Epidermal melanocyte (primary cell): Measurements from ENCODE around the gene SUSD6.
"Not testable (repeated sequence)": the region's sequence is repeated elsewhere in the genome, so short reads cannot be mapped to it uniquely, and the experiment has no call there.

Source experiments
- DNase-seq: peaks from one replicate; pipeline ENCODE4 v3.0.0; 2011; ENCODE audit warnings: low spot score; ENCODE audit not compliant: insufficient read length

Gene SUSD6

GRCh38 chr14:69647642-69648041 is 36.2 kb downstream of the SUSD6 start:
- not testable (repeated sequence) for DNase-seq

- DNase-seq, result no peak
Observed at GRCh38 chr14:69648480-69649451, 37.4 kb downstream of the SUSD6 start.

GRCh38 chr14:69650948-69651369 is 39.6 kb downstream of the SUSD6 start:
- no peak for DNase-seq

- DNase-seq, result no peak
Observed at GRCh38 chr14:69651664-69652063, 40.3 kb downstream of the SUSD6 start.

- no peak for DNase-seq
Observed at GRCh38 chr14:69652942-69653684, 41.7 kb downstream of the SUSD6 start.

GRCh38 chr14:69654116-69654515 is 42.7 kb downstream of the SUSD6 start:
- DNase-seq, result no peak

GRCh38 chr14:69657950-69658355 is 46.6 kb downstream of the SUSD6 start:
- no peak for DNase-seq

GRCh38 chr14:69658664-69659261 is 47.4 kb downstream of the SUSD6 start:
- DNase-seq, result no peak

GRCh38 chr14:69660344-69661193 is 49.2 kb downstream of the SUSD6 start:
- no peak for DNase-seq

GRCh38 chr14:69661194-69661537 is 49.8 kb downstream of the SUSD6 start:
- no peak for DNase-seq

- no peak for DNase-seq
Observed at GRCh38 chr14:69662636-69663299, 51.4 kb downstream of the SUSD6 start.

- DNase-seq, result no peak
Observed at GRCh38 chr14:69663300-69663643, 51.9 kb downstream of the SUSD6 start.

GRCh38 chr14:69664265-69664664 is 52.9 kb downstream of the SUSD6 start:
- no peak for DNase-seq

- no peak for DNase-seq
Observed at GRCh38 chr14:69664865-69665526, 53.6 kb downstream of the SUSD6 start.

GRCh38 chr14:69665631-69666030 is 54.2 kb downstream of the SUSD6 start:
- no peak for DNase-seq

GRCh38 chr14:69666112-69666511 is 54.7 kb downstream of the SUSD6 start:
- no peak for DNase-seq

GRCh38 chr14:69666690-69667211 is 55.4 kb downstream of the SUSD6 start:
- no peak for DNase-seq

- DNase-seq, result no peak
Observed at GRCh38 chr14:69667938-69668335, 56.5 kb downstream of the SUSD6 start.

- no peak for DNase-seq
Observed at GRCh38 chr14:69669375-69669774, 58.0 kb downstream of the SUSD6 start.

GRCh38 chr14:69670093-69670492 is 58.7 kb downstream of the SUSD6 start:
- no peak for DNase-seq
